ENCODE results near the gene DAPK1.

DNA sequence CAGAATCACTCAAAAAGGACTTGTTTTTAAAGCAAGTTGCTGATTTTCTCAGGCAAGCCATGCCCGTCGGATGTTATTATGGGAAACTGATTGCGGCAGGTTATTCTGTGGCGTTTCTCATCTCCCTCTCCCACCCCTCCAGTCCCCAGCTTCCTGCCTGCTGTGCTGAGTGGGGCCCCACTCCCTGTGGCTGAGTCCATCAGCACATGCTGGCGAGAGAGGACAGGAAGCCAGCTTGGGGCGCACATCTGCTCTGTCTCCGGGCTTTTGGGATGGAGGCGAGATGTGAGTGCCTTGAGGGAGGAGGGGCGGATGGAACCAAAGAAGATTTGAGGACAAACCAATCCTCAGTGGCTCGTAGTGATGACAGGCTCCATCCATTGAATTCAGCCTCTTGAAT, 108.0 kb downstream of the DAPK1 start:
- TF ChIP-seq EZH2phosphoT487 (IDR thresholded peaks at IDR 0.05; ENCODE audit: low read depth, severe bottlenecking, unreplicated experiment) (no peak), CTCF (IDR thresholded peaks at IDR 0.05; ENCODE audit: poor library complexity) (no peak)
